RKO (cell line): ENCODE data around the gene PGM3.

Source experiments
- DNase-seq: peaks from one replicate; pipeline ENCODE4 v3.0.0-alpha.2; 2016; ENCODE audit warnings: low spot score

The PGM3 gene

GRCh38 chr6:83117802-83118201, 75.3 kb downstream of the PGM3 start:
- DNase-seq, result no peak
